Activated naive CD4-positive, alpha-beta T cell treated with anti-CD3 and anti-CD28 coated beads, Interleukin-2, amount 10 ng/mL, durations not matched to agents 5 hours and 36 hours (primary cell): ENCODE results near the gene STOML3. TPM values are rescaled to one million over a fixed set of nuclear protein-coding genes. Genes with fewer than 3 reads are reported as not detected.

Source experiments
- total RNA-seq, 2 experiments: library from RNA; stranded (reverse); gene quantifications; one replicate each; pipeline ENCODE4 v1.2.3, GENCODE V29; 2021

STOML3 gene, protein sequence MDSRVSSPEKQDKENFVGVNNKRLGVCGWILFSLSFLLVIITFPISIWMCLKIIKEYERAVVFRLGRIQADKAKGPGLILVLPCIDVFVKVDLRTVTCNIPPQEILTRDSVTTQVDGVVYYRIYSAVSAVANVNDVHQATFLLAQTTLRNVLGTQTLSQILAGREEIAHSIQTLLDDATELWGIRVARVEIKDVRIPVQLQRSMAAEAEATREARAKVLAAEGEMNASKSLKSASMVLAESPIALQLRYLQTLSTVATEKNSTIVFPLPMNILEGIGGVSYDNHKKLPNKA
- not detected for total RNA-seq

DNA sequence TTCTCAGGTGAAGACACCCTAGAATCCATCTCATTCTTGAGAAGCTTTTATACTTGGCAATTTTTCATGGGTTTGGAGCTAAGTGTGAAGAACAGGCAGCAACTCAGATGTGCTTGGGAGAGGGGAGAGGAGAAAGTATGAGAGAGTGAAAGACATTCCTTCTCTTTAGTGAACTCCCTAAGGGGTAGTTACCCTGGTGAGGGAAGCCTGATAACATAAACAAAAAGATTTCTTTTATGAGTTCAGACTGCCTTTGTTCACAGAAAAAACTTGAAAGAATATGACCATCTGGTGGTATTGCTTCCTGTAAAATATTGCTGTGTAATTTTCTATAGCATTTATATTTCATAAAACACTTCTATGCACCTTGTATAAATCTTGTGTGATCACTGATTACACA, at the start of gene STOML3:
Gene STOML3 (minus strand): TSS at position 139 of the 400 bp plus-strand sequence. CDS start 110 bp downstream, at position 29.

DNA sequence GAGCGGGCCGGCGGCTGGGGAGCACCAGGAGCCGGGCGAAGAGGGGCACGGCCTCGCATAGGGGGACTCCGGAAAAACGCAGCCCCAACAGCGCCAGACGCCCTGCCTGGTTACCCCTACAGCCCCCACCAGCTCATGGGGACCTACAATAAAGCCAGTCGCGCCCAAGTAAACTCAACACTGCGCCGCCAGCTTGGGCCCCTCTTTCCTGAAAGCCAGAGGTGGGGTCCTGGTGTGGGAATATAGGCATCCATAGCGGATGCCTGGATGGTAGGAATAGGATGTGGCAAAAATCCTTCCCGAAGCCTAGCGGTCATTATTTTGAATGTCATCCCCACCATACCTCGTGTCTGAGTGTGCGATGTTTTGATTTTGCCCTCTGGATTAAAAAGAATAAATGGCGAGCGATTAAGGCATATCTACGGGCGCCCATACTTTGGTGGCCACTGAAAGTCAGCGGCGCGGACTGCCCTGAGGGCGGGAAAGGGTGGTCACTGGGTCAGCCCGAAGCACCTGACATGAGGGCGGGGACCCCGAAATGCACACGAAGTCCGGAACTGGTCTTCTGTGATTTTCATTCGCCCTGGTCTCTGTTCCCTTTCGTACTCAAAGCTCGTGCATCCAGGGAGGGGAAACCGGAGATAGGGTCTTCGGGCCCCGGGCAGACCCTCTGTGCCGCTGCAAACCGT, 47.4 kb upstream of the STOML3 start, which contains the start of the genes NHLRC3 and PROSER1:
Gene NHLRC3 (plus strand): TSS at position 577 of the 689 bp plus-strand sequence. CDS start 184 bp downstream, outside the sequence.
Gene PROSER1 (minus strand): TSS at position 210 of the 689 bp plus-strand sequence. CDS start 847 bp downstream, outside the sequence.

Other genes with a start within 250 kb of the STOML3 start
- gene PROSER1, start 47.3 kb upstream of the STOML3 start, total RNA-seq = 10 to 100 TPM; 49.9 to 53.9 TPM
- 10 to 100 TPM; 19.1 to 22.6 TPM for gene NHLRC3, start 47.6 kb upstream of the STOML3 start, total RNA-seq